ENCODE data around the gene SCFD2. TPM values are rescaled to one million over a fixed set of nuclear protein-coding genes. Genes with fewer than 3 reads are reported as not detected.

Gene SCFD2
- total RNA-seq, 1 donor from 2014 or later = 10.7 TPM

DNA sequence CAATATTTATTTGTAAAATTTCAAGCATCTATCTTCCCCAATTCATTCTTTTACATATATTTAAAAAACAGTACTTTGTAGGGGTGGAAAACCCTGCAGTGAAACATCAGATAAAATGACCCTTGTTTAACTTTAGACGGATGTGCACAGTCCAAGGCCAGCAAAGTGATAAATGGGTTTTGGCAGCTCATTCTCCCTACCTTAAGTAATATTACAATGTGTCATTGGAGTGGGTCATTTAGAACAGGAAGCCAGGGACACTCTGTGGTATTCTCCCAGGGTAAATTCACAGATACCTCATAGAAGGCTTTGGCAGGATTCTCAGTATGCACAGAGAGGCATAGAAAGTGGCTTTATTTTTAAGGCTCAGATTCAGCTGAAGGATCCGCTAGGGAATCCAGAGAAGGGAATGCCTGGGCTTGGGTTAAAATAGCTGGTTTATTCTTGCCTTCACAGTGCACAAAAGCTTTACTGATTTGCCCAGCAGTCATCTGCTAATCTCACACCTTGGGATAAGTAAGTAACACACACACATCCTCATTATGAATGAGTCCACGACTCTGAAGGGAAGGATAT is 297.0 kb downstream of the SCFD2 start:
- H3K9me3 Mint-ChIP-seq (ENCODE audit: low read depth) = no peaks in the 10 kb centered on the region
- peaks cover 21% of the 10 kb centered on the region for H3K4me1 Mint-ChIP-seq (ENCODE audit: low read depth)
- H3K27ac Mint-ChIP-seq (ENCODE audit: unreplicated experiment) = no peak overlapping the region
- no peak for DNase-seq (ENCODE audit: low spot score)
- TF ChIP-seq, protein P1, sequence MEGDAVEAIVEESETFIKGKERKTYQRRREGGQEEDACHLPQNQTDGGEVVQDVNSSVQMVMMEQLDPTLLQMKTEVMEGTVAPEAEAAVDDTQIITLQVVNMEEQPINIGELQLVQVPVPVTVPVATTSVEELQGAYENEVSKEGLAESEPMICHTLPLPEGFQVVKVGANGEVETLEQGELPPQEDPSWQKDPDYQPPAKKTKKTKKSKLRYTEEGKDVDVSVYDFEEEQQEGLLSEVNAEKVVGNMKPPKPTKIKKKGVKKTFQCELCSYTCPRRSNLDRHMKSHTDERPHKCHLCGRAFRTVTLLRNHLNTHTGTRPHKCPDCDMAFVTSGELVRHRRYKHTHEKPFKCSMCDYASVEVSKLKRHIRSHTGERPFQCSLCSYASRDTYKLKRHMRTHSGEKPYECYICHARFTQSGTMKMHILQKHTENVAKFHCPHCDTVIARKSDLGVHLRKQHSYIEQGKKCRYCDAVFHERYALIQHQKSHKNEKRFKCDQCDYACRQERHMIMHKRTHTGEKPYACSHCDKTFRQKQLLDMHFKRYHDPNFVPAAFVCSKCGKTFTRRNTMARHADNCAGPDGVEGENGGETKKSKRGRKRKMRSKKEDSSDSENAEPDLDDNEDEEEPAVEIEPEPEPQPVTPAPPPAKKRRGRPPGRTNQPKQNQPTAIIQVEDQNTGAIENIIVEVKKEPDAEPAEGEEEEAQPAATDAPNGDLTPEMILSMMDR (IDR thresholded peaks at IDR 0.05) = no peak
- H3K4me3 Mint-ChIP-seq (ENCODE audit: unreplicated experiment) = no peak overlapping the region
- no peaks in the 10 kb centered on the region for H3K27me3 Mint-ChIP-seq (ENCODE audit: low read depth)
- peaks cover 3% of the 10 kb centered on the region for H3K36me3 Mint-ChIP-seq (ENCODE audit: low read depth)

- TF ChIP-seq, protein P1 (IDR thresholded peaks at IDR 0.05) = no peak
- H3K9me3 Mint-ChIP-seq (ENCODE audit: low read depth) = no peaks in the 10 kb centered on the region
- no peak for DNase-seq (ENCODE audit: low spot score)
- peaks cover 3% of the 10 kb centered on the region for H3K36me3 Mint-ChIP-seq (ENCODE audit: low read depth)
- H3K27ac Mint-ChIP-seq (ENCODE audit: unreplicated experiment) = no peak overlapping the region
- H3K27me3 Mint-ChIP-seq (ENCODE audit: low read depth) = no peaks in the 10 kb centered on the region
- no peak overlapping the region for H3K4me3 Mint-ChIP-seq (ENCODE audit: unreplicated experiment)
- H3K4me1 Mint-ChIP-seq (ENCODE audit: low read depth) = peaks cover 20% of the 10 kb centered on the region
Measured at GRCh38 chr4:53067125-53067802, 298.6 kb downstream of the SCFD2 start.

DNA sequence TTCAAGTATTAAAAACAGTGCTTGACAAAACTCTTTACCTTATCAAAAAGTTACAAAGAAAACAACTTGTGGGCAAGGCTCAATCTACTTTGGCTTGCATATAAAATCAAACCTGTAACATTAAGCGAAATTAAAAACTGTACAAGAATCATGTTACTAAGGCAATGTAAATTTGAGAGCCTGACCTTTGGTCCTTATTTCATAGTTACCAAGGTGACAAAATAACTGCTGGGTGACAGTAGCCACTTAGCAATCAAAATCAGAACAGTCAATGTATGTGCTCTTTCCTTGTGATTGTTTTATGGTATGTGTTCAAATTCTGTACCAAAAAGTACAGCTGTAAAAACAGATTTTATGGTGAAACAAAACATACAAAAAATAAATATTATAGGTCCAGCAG is 299.7 kb downstream of the SCFD2 start:
- Mint-ChIP-seq H3K4me1 (ENCODE audit: low read depth) (peaks cover 20% of the 10 kb centered on the region), H3K9me3 (ENCODE audit: low read depth) (no peaks in the 10 kb centered on the region), H3K4me3 (ENCODE audit: unreplicated experiment) (no peak overlapping the region), H3K27ac (ENCODE audit: unreplicated experiment) (no peak overlapping the region), H3K36me3 (ENCODE audit: low read depth) (peaks cover 3% of the 10 kb centered on the region), H3K27me3 (ENCODE audit: low read depth) (no peaks in the 10 kb centered on the region)
- no peak for DNase-seq (ENCODE audit: low spot score)
- TF ChIP-seq, protein P1 (IDR thresholded peaks at IDR 0.05) = no peak

DNA sequence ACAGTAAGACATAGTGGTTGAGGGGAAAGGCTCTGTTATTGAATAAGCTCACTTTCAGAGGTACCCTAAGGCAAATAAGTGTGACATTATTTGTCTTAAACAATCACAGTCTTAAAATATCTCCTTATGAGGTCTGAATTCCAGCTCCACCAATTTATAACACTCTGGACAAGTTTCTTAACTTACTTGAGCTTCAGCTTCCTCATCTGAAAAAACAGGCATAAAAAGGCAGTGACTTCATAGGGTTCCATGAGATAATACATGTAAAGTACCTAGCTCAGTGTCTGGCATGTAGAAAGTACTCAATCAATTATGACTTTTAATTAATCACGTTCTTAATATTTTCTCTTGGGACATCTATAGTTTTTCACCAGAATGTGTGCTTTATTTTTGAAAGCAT is 301.3 kb downstream of the SCFD2 start:
- DNase-seq (ENCODE audit: low spot score) = no peak
- TF ChIP-seq, protein P1 (IDR thresholded peaks at IDR 0.05) = no peak
- Mint-ChIP-seq H3K36me3 (ENCODE audit: low read depth) (peaks cover 3% of the 10 kb centered on the region), H3K4me1 (ENCODE audit: low read depth) (peaks cover 20% of the 10 kb centered on the region), H3K4me3 (ENCODE audit: unreplicated experiment) (no peak overlapping the region), H3K27ac (ENCODE audit: unreplicated experiment) (no peak overlapping the region), H3K9me3 (ENCODE audit: low read depth) (no peaks in the 10 kb centered on the region), H3K27me3 (ENCODE audit: low read depth) (no peaks in the 10 kb centered on the region)

- H3K27ac Mint-ChIP-seq (ENCODE audit: unreplicated experiment) = no peak overlapping the region
- H3K36me3 Mint-ChIP-seq (ENCODE audit: low read depth) = peaks cover 4% of the 10 kb centered on the region
- TF ChIP-seq, protein P1 (IDR thresholded peaks at IDR 0.05) = no peak
- no peak overlapping the region for H3K4me3 Mint-ChIP-seq (ENCODE audit: unreplicated experiment)
- peaks cover 21% of the 10 kb centered on the region for H3K4me1 Mint-ChIP-seq (ENCODE audit: low read depth)
- H3K9me3 Mint-ChIP-seq (ENCODE audit: low read depth) = peaks cover 3% of the 10 kb centered on the region
- DNase-seq (ENCODE audit: low spot score) = no peak
- H3K27me3 Mint-ChIP-seq (ENCODE audit: low read depth) = no peaks in the 10 kb centered on the region
Measured at GRCh38 chr4:53061091-53061850, 304.6 kb downstream of the SCFD2 start.
